ENCODE data around the gene TSEN54.

Gene TSEN54

GRCh38 chr17:75564195-75564594, 47.9 kb downstream of the TSEN54 start:
- DNase-seq (ENCODE audit: low read depth, low spot score), result no peak

- no peak for DNase-seq (ENCODE audit: low read depth, low spot score)
Observed at GRCh38 chr17:75565066-75565465, 48.7 kb downstream of the TSEN54 start.

GRCh38 chr17:75565618-75566017, 49.3 kb downstream of the TSEN54 start:
- no peak for DNase-seq (ENCODE audit: low read depth, low spot score)

GRCh38 chr17:75566416-75566815, 50.1 kb downstream of the TSEN54 start:
- no peak for DNase-seq (ENCODE audit: low read depth, low spot score)

DNA sequence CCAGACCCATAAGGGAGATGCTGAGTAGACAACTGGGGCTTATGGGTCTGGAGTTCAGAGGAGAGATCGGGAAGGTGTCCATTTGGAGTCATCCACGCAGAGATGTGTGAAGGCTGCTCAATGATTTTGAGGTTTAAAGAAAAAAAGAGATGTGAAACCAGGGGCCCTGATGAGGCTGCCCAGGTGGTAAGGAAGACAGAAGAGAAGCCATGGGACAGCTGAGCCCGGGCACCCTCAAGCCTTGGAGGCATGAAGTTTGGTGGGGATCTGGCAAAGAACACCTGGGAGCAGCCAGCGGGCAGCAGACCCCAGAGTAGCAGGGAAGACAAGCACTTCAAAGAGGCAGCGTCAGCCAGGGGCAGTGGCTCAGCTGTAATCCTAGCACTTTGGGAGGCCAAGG, 50.5 kb downstream of the TSEN54 start:
- DNase-seq (ENCODE audit: low read depth, low spot score), result no peak

DNA sequence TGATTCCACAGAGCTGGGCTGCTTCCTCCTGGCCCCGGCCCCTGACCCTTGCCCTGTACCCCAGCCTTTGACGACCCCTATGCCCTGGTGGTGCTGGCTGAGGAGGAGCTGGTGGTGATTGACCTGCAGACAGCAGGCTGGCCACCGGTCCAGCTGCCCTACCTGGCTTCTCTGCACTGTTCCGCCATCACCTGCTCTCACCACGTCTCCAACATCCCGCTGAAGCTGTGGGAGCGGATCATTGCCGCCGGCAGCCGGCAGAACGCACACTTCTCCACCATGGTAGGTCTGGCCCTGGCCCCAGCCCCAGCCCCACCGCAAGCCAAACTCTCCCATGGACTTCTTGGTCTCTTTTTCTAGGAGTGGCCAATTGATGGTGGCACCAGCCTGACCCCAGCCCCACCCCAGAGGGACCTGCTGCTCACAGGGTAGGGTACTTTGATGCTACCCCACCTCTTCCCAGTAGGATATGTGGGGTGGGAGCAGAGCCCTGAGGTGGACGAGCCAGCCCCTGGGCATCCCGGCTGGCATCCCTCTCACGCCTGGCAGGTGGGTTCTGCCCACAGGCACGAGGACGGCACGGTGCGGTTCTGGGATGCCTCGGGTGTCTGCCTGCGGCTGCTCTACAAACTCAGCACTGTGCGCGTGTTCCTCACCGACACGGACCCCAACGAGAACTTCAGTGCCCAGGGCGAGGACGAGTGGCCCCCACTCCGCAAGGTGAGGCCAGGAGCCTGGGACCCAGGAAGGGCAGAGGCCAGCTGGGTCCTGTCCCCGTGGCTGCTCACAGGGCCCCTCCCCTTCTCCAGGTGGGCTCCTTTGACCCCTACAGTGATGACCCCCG, 52.3 kb downstream of the TSEN54 start:
- DNase-seq (ENCODE audit: low read depth, low spot score), result no peak

GRCh38 chr17:75570034-75570676, 53.8 kb downstream of the TSEN54 start:
- no peak for DNase-seq (ENCODE audit: low read depth, low spot score)

DNA sequence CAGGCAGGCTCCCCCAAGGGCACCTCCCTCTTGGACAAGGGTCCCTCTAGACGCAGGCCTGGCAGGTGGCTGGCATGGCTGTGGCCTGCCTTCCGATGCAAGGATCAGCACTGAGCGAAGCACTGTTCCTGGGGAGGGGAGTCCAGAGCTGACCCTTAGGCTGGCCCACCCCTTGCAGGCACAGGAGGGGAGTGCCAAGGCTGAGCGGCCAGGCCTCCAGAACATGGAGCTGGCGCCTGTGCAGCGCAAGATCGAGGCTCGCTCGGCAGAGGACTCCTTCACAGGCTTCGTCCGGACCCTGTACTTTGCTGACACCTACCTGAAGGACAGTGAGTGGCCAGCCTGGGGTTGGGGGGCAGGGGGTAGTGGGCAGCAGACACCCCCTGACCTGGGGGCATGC, 54.4 kb downstream of the TSEN54 start:
- no peak for DNase-seq (ENCODE audit: low read depth, low spot score)

DNA sequence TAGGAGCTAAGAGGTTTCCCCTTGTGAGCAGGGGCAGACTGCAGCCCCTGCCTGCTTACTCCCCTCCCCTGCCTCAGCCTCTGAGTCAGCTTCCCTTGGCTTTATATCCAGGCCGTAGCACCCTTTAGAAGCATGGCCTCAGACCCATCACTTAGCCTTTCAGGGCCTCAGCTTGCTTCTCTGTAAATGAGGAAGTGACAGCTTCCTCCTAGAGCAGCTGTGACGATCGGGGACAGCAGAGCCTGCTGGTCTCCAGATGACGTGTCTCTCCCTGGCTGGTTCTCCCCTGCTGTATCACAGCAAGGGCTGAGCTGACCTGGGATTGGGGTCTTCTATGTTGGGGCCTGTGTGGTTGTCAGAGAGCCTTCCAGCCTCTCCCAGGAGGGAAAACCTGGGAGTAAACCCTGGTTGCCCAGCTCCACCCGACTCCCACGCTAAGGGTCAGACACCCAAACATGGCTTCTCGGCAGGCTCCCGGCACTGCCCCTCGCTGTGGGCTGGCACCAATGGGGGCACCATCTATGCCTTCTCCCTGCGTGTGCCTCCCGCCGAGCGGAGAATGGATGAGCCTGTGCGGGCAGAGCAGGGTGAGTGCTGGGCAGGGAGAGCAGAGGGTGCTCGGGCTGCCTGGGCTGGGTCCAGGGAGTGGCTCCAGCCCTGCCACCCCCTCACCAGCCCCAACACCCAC, 55.0 kb downstream of the TSEN54 start:
- no peak for DNase-seq (ENCODE audit: low read depth, low spot score)

GRCh38 chr17:75571885-75572215, 55.5 kb downstream of the TSEN54 start:
- DNase-seq (ENCODE audit: low read depth, low spot score), result no peak

DNA sequence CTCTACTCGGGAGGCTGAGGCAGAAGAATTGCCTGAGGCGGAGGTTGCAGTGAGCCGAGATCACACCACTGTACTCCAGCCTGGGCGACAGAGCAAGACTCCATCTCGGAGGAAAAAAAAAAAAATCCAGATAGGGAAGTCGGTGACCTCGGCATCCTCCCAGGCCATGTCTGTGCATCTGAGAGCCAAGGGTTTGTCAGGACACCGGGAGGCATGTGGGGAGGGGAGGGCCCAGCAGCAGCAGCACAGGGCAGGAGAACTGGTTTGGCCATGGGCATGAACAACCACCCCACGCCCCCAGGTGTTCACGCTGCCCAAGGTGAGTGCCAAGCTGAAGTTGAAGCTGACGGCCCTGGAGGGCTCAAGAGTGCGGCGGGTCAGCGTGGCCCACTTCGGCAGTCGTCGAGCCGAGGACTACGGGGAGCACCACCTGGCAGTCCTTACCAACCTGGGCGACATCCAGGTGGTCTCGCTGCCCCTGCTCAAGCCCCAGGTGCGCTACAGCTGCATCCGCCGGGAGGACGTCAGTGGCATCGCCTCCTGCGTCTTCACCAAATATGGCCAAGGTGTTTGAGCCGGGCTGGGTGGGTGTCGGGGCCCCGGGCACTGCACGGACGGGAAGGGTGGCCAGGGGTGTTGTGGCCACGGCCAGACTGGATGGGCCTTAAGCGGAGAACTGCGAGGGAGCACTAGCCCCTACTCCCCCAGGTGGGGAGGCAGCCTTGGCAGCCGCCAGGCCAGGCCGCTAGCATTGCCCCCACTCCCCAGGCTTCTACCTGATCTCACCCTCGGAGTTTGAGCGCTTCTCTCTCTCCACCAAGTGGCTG, 56.6 kb downstream of the TSEN54 start:
- DNase-seq (ENCODE audit: low read depth, low spot score), result no peak

- no peak for DNase-seq (ENCODE audit: low read depth, low spot score)
Observed at GRCh38 chr17:75573540-75573957, 57.2 kb downstream of the TSEN54 start.

DNA sequence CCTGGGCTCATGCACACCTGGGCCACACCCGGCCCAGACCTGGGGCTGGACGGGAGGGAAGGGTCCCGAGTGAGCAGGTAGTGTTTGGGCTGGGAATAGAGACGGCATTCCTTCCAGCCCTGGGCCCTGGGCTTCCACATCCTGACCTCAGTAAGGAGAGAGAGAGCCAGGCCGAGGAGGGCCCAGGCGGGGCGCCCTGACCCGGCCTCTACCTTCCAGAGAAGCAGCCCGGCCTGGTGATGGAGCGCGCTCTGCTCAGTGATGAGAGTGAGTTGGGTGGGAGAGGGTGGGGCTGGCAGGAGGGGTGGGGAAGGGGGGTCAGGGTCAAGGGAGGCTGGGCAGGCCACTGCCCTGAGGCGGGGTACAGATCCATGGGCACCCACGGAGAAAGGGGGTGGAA, 57.7 kb downstream of the TSEN54 start:
- no peak for DNase-seq (ENCODE audit: low read depth, low spot score)
